H1 (cell line): ENCODE results near the gene FGF18. TPM values are rescaled to one million over a fixed set of nuclear protein-coding genes. Genes with fewer than 3 reads are reported as not detected.

ENCODE experiments used
- CTCF ChIA-PET: fragments of 300-600 bp; sonication (Branson Sonifier 250); formaldehyde crosslinking; loops from one replicate; lab custom pipeline; 2021; ENCODE audit not compliant: partially characterized antibody; lab: Charles Lee
- POLR2A ChIA-PET: fragments of 300-600 bp; sonication (Branson Sonifier 250); formaldehyde crosslinking; loops from one replicate; lab custom pipeline; 2021; ENCODE audit warnings: inconsistent platforms; ENCODE audit not compliant: partially characterized antibody; lab: Charles Lee
- DNase-seq, 2 experiments: peaks; one replicate each; pipeline versions ENCODE4 v3.0.0 to v3.0.0-alpha.2; 2010 to 2022; ENCODE audit warnings: low spot score in 2 of 2, low read depth in 1 of 2, mixed read lengths in 1 of 2
- FAIRE-seq: peaks from 2 replicates; lab custom pipeline; 2011; peaks lifted over from hg19 to GRCh38; lab: Jason Lieb, UNC
- H2AFZ ChIP-seq: 2 replicates; pipeline ENCODE4 v1.8.1; 2012; ENCODE audit warnings: low read length, inconsistent platforms
- H2AK5ac ChIP-seq: 2 replicates; pipeline ENCODE4 v1.6.1; 2013; ENCODE audit warnings: low read depth, low read length
- H2BK120ac ChIP-seq: replicated peaks from 2 replicates; pipeline ENCODE3; 2013; ENCODE audit warnings: low read depth, low read length, inconsistent platforms
- H2BK12ac ChIP-seq: 2 replicates; pipeline ENCODE4 v1.6.1; 2013; ENCODE audit warnings: low read depth, low read length
- H2BK15ac ChIP-seq: 2 replicates; pipeline ENCODE4 v1.6.1; 2013; ENCODE audit warnings: low read length
- H2BK20ac ChIP-seq: 2 replicates; pipeline ENCODE4 v1.6.1; 2013; ENCODE audit warnings: low read length
- H2BK5ac ChIP-seq: 2 replicates; pipeline ENCODE4 v1.6.1; 2013; ENCODE audit warnings: low read depth, low read length
- H3K14ac ChIP-seq: 2 replicates; pipeline ENCODE4 v1.6.1; 2013; ENCODE audit warnings: inconsistent platforms; ENCODE audit not compliant: insufficient read length
- H3K18ac ChIP-seq: 2 replicates; pipeline ENCODE4 v1.6.1; 2013; ENCODE audit warnings: low read length; ENCODE audit errors: extremely low read depth
- H3K23ac ChIP-seq: 2 replicates; pipeline ENCODE4 v1.6.1; 2013; ENCODE audit warnings: inconsistent platforms; ENCODE audit not compliant: insufficient read length
- H3K23me2 ChIP-seq: 2 replicates; pipeline ENCODE4 v1.6.1; 2013; ENCODE audit warnings: low read depth, low read length
- H3K27ac ChIP-seq: 2 replicates; pipeline ENCODE4 v1.6.1; 2011; ENCODE audit warnings: low read depth, low read length, inconsistent platforms
- H3K27me3 ChIP-seq, 4 experiments: replicated peaks in 1 of 4; 1 replicate in 1 of 4; 2 replicates in 3 of 4; pipeline versions ENCODE4 v1.6.1 to v1.8.1; 2011 to 2013; ENCODE audit warnings: low read length in 3 of 4, mild to moderate bottlenecking in 3 of 4, inconsistent platforms in 2 of 4, mixed read lengths in 2 of 4, moderate library complexity in 1 of 4; ENCODE audit not compliant: control insufficient read depth in 3 of 4, insufficient read depth in 3 of 4; ENCODE audit errors: extremely low read depth in 1 of 4
- H3K36me3 ChIP-seq, 4 experiments: 2 replicates each; pipeline versions ENCODE4 v1.6.1 to v1.8.1; 2011 to 2013; ENCODE audit warnings: mild to moderate bottlenecking in 4 of 4, low read length in 3 of 4, moderate library complexity in 2 of 4, control low read depth in 1 of 4, inconsistent platforms in 1 of 4; ENCODE audit not compliant: insufficient read depth in 4 of 4, control insufficient read depth in 2 of 4
- H3K4ac ChIP-seq: replicated peaks from 2 replicates; pipeline ENCODE3; 2013; ENCODE audit warnings: low read length, low read depth, mixed read lengths, inconsistent platforms; ENCODE audit not compliant: insufficient read length
- H3K4me1 ChIP-seq, 4 experiments: replicated peaks in 1 of 4; 1 replicate in 1 of 4; 2 replicates in 3 of 4; pipeline versions ENCODE4 v1.6.1 to v1.8.1; 2011 to 2013; ENCODE audit warnings: low read length in 3 of 4, inconsistent platforms in 2 of 4, mixed read lengths in 1 of 4; ENCODE audit not compliant: insufficient read depth in 4 of 4, control insufficient read depth in 3 of 4
- H3K4me2 ChIP-seq, 2 experiments: 2 replicates each; pipeline versions ENCODE4 v1.6.1 to v1.8.1; 2011 to 2013; ENCODE audit warnings: low read depth in 2 of 2, low read length in 2 of 2, control low read depth in 1 of 2, inconsistent platforms in 1 of 2, mild to moderate bottlenecking in 1 of 2; ENCODE audit not compliant: insufficient read depth in 1 of 2
- H3K4me3 ChIP-seq, 4 experiments: fragments of 200-600, 300-600 bp in 1 of 4; sonication (generic), shearing (Covaris generic), sonication (Bioruptor Twin) in 1 of 4; 2 replicates each; pipeline versions ENCODE4 v1.5.1 to v1.8.1; 2011 to 2016; ENCODE audit warnings: low read length in 4 of 4, low read depth in 3 of 4, control low read depth in 2 of 4, inconsistent platforms in 2 of 4, mild to moderate bottlenecking in 2 of 4, mixed read lengths in 1 of 4, moderate library complexity in 1 of 4; ENCODE audit not compliant: insufficient read depth in 2 of 4; ENCODE audit errors: extremely low read depth in 1 of 4
- H3K56ac ChIP-seq: replicated peaks from 2 replicates; pipeline ENCODE3; 2013; ENCODE audit warnings: low read depth, mild to moderate bottlenecking, mixed read lengths, low read length, inconsistent platforms; ENCODE audit not compliant: insufficient read length
- H3K79me1 ChIP-seq: 2 replicates; pipeline ENCODE4 v1.6.1; 2013; ENCODE audit warnings: low read depth, low read length, control low read depth
- H3K79me2 ChIP-seq, 2 experiments: 2 replicates each; pipeline versions ENCODE4 v1.6.1 to v1.8.1; 2012 to 2013; ENCODE audit warnings: low read length in 2 of 2, mild to moderate bottlenecking in 2 of 2, inconsistent platforms in 1 of 2; ENCODE audit not compliant: insufficient read depth in 2 of 2, control insufficient read depth in 1 of 2
- H3K9ac ChIP-seq, 4 experiments: replicated peaks in 1 of 4; 1 replicate in 1 of 4; 2 replicates in 3 of 4; pipeline versions ENCODE4 v1.6.1 to v1.8.1; 2011 to 2013; ENCODE audit warnings: low read depth in 3 of 4, low read length in 3 of 4, control low read depth in 2 of 4, mild to moderate bottlenecking in 2 of 4, moderate library complexity in 2 of 4, inconsistent platforms in 1 of 4; ENCODE audit errors: extremely low read depth in 1 of 4
- H3K9me3 ChIP-seq, 2 experiments: 2 replicates each; pipeline versions ENCODE4 v1.6.1 to v1.8.1; 2012 to 2013; ENCODE audit warnings: mild to moderate bottlenecking in 2 of 2, moderate library complexity in 2 of 2, control low read depth in 1 of 2, inconsistent platforms in 1 of 2, low read depth in 1 of 2, low read length in 1 of 2, mixed read lengths in 1 of 2; ENCODE audit not compliant: insufficient read depth in 2 of 2
- H4K20me1 ChIP-seq, 2 experiments: replicated peaks in 1 of 2; 2 replicates each; pipeline versions ENCODE3 to v1.8.1; 2011 to 2013; ENCODE audit warnings: inconsistent platforms in 2 of 2, low read length in 2 of 2, mild to moderate bottlenecking in 1 of 2; ENCODE audit not compliant: insufficient read depth in 2 of 2, control insufficient read depth in 1 of 2
- H4K5ac ChIP-seq: 2 replicates; pipeline ENCODE4 v1.6.1; 2013; ENCODE audit warnings: low read length, low read depth, mixed read lengths, inconsistent platforms; ENCODE audit not compliant: insufficient read length
- H4K8ac ChIP-seq: 2 replicates; pipeline ENCODE4 v1.8.0; 2013; ENCODE audit warnings: mild to moderate bottlenecking, moderate library complexity, low read length, inconsistent platforms; ENCODE audit not compliant: insufficient read depth; ENCODE audit errors: extremely low read depth
- H4K91ac ChIP-seq: replicated peaks from 2 replicates; pipeline ENCODE3; 2013; ENCODE audit warnings: low read length, mixed read lengths, inconsistent platforms; ENCODE audit not compliant: insufficient read length
- CREB1 ChIP-seq: IDR thresholded peaks from 2 replicates; pipeline ENCODE4 v1.6.1; 2012; ENCODE audit warnings: inconsistent platforms
- GABPA ChIP-seq: IDR thresholded peaks from 2 replicates; pipeline ENCODE4 v1.6.1; 2011; ENCODE audit warnings: mild to moderate bottlenecking, low read length, moderate library complexity, borderline replicate concordance; ENCODE audit not compliant: insufficient read depth
- KDM1A ChIP-seq: fragments of 200-600, 300-600 bp; sonication (generic); IDR thresholded peaks from 2 replicates; pipeline ENCODE4 v1.7.1; 2016; ENCODE audit warnings: mild to moderate bottlenecking, low read length, borderline replicate concordance
- KDM4A ChIP-seq: IDR thresholded peaks from one replicate; pipeline ENCODE4 v1.7.1; 2012; ENCODE audit warnings: low read depth, mild to moderate bottlenecking, moderate library complexity, low read length, inconsistent platforms; ENCODE audit not compliant: severe bottlenecking
- RBBP5 ChIP-seq: IDR thresholded peaks from 2 replicates; pipeline ENCODE4 v1.7.1; 2012; ENCODE audit warnings: low read depth, mild to moderate bottlenecking, inconsistent platforms, low read length, moderate library complexity, borderline replicate concordance
- SIN3A ChIP-seq, 2 experiments: IDR thresholded peaks in 1 of 2; conservative IDR thresholded peaks in 1 of 2; 2 replicates each; pipeline ENCODE4 v1.6.1; 2011 to 2012; ENCODE audit warnings: low read length in 2 of 2, improper control_type of control experiment in 1 of 2, low read depth in 1 of 2, mild to moderate bottlenecking in 1 of 2
- SP4 ChIP-seq: IDR thresholded peaks from 2 replicates; pipeline ENCODE4 v1.6.1; 2012; ENCODE audit warnings: low read length, inconsistent platforms
- SUZ12 ChIP-seq: fragments of 200-600 bp; sonication (generic); IDR thresholded peaks from 2 replicates; pipeline ENCODE4 v1.6.1; 2012; ENCODE audit warnings: mild to moderate bottlenecking, inconsistent platforms, low read length, moderate library complexity, mixed read lengths
- TAF1 ChIP-seq: IDR thresholded peaks from 2 replicates; pipeline ENCODE4 v1.6.1; 2011; ENCODE audit warnings: mild to moderate bottlenecking, low read depth, low read length
- WGBS, 2 experiments: shearing (Covaris generic) in 1 of 2; methylation state at CpG; one replicate each; pipeline versions ENCODE4 v1.1.6 to v1.1.7; 2013 to 2015; ENCODE audit warnings: low lambda C conversion rate in 2 of 2, mixed read lengths in 2 of 2, inconsistent platforms in 1 of 2, low coverage in 1 of 2, missing lambda C conversion rate in 1 of 2; ENCODE audit not compliant: insufficient replicate concordance in 2 of 2, insufficient coverage in 1 of 2, insufficient read length in 1 of 2; ENCODE audit errors: extremely low coverage in 1 of 2, missing lambda C conversion rate in 1 of 2; 5-methylcytosine and 5-hydroxymethylcytosine counted together
- long read RNA-seq, 2 experiments: library from RNA in 1 of 2; library from capped mRNA in 1 of 2; stranded (forward); transcript quantifications; one replicate each; pipeline ENCODE4 v2.0.0, GENCODE V29; 2021; ENCODE audit warnings: inconsistent platforms in 1 of 2
- polyA minus RNA-seq, 3 experiments: library from RNA; depleted of rRNA, polyadenylated mRNA; stranded (reverse); fragments of >200 nt; gene quantifications; 1 replicate in 2 of 3; 2 replicates in 1 of 3; pipeline ENCODE4 v1.2.3, GENCODE V29; 2011
- polyA plus RNA-seq, 7 experiments: library from polyadenylated mRNA; depleted of rRNA in 3 of 7; stranded (reverse) in 5 of 7; unstranded in 2 of 7; fragments of >200 nt in 5 of 7; fragments of 200-250 nt in 2 of 7; gene quantifications; 1 replicate in 5 of 7; 2 replicates in 1 of 7; 4 replicates in 1 of 7; pipeline versions ENCODE4 v1.2.1 to v1.2.3, GENCODE V29; 2011 to 2013; ENCODE audit warnings: missing spikeins in 2 of 7, mixed read lengths in 2 of 7
- total RNA-seq: library from RNA; stranded (reverse); fragmentation: NEBNext Ultra II Directional; extraction: Animal tissue kit (Norgen Biotek cat#: 25700); gene quantifications from 2 replicates; pipeline ENCODE4 v1.2.1, GENCODE V29; 2021

Gene FGF18
- total RNA-seq (0.63 and 1.3 TPM in 2 replicates), polyA plus RNA-seq (2011; rRNA removed) (0.54 and 0.64 TPM in 2 replicates), polyA minus RNA-seq (2011; rRNA and poly(A)+ RNA removed) (0.22 TPM in 1 of 2 replicates, not detected in the other)
- polyA plus RNA-seq (2011; cell fraction: cytosol; rRNA removed): 0.49 TPM
- 0.76 TPM for polyA plus RNA-seq (2011; cell fraction: nucleus; rRNA removed)
- polyA plus RNA-seq (2012, experiment 1 of 2): 0.32 to 0.57 TPM (median 0.39 TPM) in 4 replicates
- polyA plus RNA-seq (2012, experiment 2 of 2): 0.49 TPM
- 1.4 TPM for polyA plus RNA-seq (2013, experiment 1 of 2)
- polyA plus RNA-seq (2013, experiment 2 of 2): 1.3 TPM
- polyA minus RNA-seq (2011; cell fraction: cytosol; rRNA and poly(A)+ RNA removed): 0.73 TPM
- polyA minus RNA-seq (2011; cell fraction: nucleus; rRNA and poly(A)+ RNA removed): not detected
- long read RNA-seq, experiment 1: 0 reads
- long read RNA-seq, experiment 2: 0 reads

GRCh38 chr5:171418982-171419687, at the start of gene FGF18:
Gene FGF18 (plus strand): TSS chr5:171419647. CDS start chr5:171420200, 553 bp downstream.
- H2BK120ac ChIP-seq: no peak within 1 kb of the TSS
- H4K91ac ChIP-seq: no peak within 1 kb of the TSS
- no peak within 1 kb of the TSS for H3K9ac ChIP-seq
- peaks cover 10% of the 10 kb centered on the region for H3K23me2 ChIP-seq
- peaks cover 0 to 22% (median 13%) of the 10 kb centered on the region in 4 experiments; a peak in 6 of 7 replicates for H3K4me1 ChIP-seq
- H3K4me2 ChIP-seq: peak within 1 kb of the TSS; percentile 46 to 97
- no peaks in the 10 kb centered on the region for H3K79me2 ChIP-seq
- 2% methylated on average over 50 of the region's 74 CpGs; no CpG with 5 or more reads in 1 of the 2 experiments for WGBS, 2 experiments
- no peak within 1 kb of the TSS; the same call in 1 of the 2 replicates for H2BK5ac ChIP-seq
- POLR2A ChIA-PET: interaction anchor here (0.6 to 7.3 kb wide), 14 partner anchors 9 to 439 kb away, joined by 3 to 75 read pairs (median 4); partner anchors contain the start of gene NPM1
- H3K9me3 ChIP-seq: no peaks in the 10 kb centered on the region
- H3K56ac ChIP-seq: no peak within 1 kb of the TSS
- H4K20me1 ChIP-seq: peaks cover 6 to 9% of the 10 kb centered on the region in 2 experiments
- CTCF ChIA-PET: interaction anchor here (0.8 to 7.2 kb wide), 60 partner anchors 10 to 640 kb away, joined by 3 to 64 read pairs (median 4); no protein-coding TSS in a partner anchor
- no peak within 1 kb of the TSS for H3K23ac ChIP-seq
- DNase-seq (peak in 1 of 2 experiments; percentile 84), FAIRE-seq (no peak)
- H2BK15ac ChIP-seq: peak within 1 kb of the TSS; percentile 92; the same call in 1 of the 2 replicates
- H2BK12ac ChIP-seq: peak within 1 kb of the TSS; percentile 90; the same call in 1 of the 2 replicates
- H3K14ac ChIP-seq: no peak within 1 kb of the TSS
- no peaks in the 10 kb centered on the region; a peak in 1 of 8 replicates for H3K36me3 ChIP-seq
- no peak within 1 kb of the TSS for H3K4ac ChIP-seq
- peaks cover 22 to 37% (median 28%) of the 10 kb centered on the region in 4 experiments for H3K27me3 ChIP-seq
- H2BK20ac ChIP-seq: no peak within 1 kb of the TSS
- H3K18ac ChIP-seq: no peak within 1 kb of the TSS; the same call in none of the 2 replicates
- H3K4me3 ChIP-seq: peak within 1 kb of the TSS; percentile 35 to 73 (median 70)
- peak within 1 kb of the TSS; percentile 86 for H4K8ac ChIP-seq
- H3K79me1 ChIP-seq: no peaks in the 10 kb centered on the region
- H2AK5ac ChIP-seq: no peak within 1 kb of the TSS
- no peak within 1 kb of the TSS for H2AFZ ChIP-seq
- no peak within 1 kb of the TSS for H4K5ac ChIP-seq
- no peak within 1 kb of the TSS for H3K27ac ChIP-seq
- TF ChIP-seq SP4 (no peak), KDM1A (no peak), TAF1 (0 out of 2 replicates have a peak, but pooled peaks have one; percentile 4), CREB1 (0 out of 2 replicates have a peak, but pooled peaks have one; percentile 26), KDM4A (peak; percentile 73), RBBP5 (peak; percentile 40; the same call in 1 of the 2 replicates), SUZ12 (no peak), SIN3A (conservative IDR thresholded peaks at IDR 0.05 in 1 of 2, IDR thresholded peaks at IDR 0.05 in 1 of 2; ENCODE audit: low read depth in 1 of 2, low read length in 2 of 2) (peak in 1 of 2 experiments; percentile 10; a peak in 1 of 4 replicates), GABPA (no peak)
